ENCODE data around the gene GPC6. TPM values are rescaled to one million over a fixed set of nuclear protein-coding genes. Genes with fewer than 3 reads are reported as not detected.

GPC6 gene
- total RNA-seq, 1 donor from 2014 or later, result 63.0 TPM

DNA sequence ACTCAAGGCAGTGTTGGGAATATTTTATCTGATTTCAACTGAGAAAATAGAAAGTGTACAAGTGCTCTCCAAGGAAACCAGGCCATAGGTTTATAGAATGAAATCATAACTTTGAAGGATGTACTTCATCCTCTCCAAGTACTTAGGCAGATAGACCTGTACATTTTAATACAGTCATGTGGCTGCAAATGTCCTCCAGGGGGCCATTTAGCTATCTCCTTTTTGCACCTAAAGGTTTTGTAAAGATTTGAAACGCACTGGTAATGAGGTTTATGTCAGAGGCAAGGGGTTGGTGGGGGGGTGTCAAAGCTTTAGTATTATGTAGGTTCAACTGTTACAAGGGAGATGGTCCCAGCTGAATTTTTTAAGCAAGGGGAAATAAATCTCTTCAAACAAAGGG is 888.4 kb downstream of the GPC6 start:
- H3K4me3 ChIP-seq (ENCODE audit: insufficient read depth, low read depth, low read length), result no peak overlapping the region

GRCh38 chr13:94119360-94119936 is 892.8 kb downstream of the GPC6 start:
- TF ChIP-seq, protein P1, sequence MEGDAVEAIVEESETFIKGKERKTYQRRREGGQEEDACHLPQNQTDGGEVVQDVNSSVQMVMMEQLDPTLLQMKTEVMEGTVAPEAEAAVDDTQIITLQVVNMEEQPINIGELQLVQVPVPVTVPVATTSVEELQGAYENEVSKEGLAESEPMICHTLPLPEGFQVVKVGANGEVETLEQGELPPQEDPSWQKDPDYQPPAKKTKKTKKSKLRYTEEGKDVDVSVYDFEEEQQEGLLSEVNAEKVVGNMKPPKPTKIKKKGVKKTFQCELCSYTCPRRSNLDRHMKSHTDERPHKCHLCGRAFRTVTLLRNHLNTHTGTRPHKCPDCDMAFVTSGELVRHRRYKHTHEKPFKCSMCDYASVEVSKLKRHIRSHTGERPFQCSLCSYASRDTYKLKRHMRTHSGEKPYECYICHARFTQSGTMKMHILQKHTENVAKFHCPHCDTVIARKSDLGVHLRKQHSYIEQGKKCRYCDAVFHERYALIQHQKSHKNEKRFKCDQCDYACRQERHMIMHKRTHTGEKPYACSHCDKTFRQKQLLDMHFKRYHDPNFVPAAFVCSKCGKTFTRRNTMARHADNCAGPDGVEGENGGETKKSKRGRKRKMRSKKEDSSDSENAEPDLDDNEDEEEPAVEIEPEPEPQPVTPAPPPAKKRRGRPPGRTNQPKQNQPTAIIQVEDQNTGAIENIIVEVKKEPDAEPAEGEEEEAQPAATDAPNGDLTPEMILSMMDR (IDR thresholded peaks at IDR 0.05; ENCODE audit: insufficient read depth, low read depth, low read length), result no peak
- no peak for TF ChIP-seq EZH2 (IDR thresholded peaks at IDR 0.05; ENCODE audit: insufficient read depth, low read length)
- Histone ChIP-seq H4K20me1 (ENCODE audit: insufficient read depth, low read length) (no peaks in the 10 kb centered on the region), H3K4me1 (ENCODE audit: insufficient read depth, low read length) (no peaks in the 10 kb centered on the region), H3K9me3 (ENCODE audit: insufficient read depth, low read depth, low read length) (no peaks in the 10 kb centered on the region), H3K4me2 (ENCODE audit: low read length) (no peak overlapping the region), H3K4me3 (ENCODE audit: insufficient read depth, low read depth, low read length) (no peak overlapping the region), H2AFZ (ENCODE audit: low read depth, low read length) (no peak overlapping the region), H3K27me3 (ENCODE audit: insufficient read depth, low read length) (no peaks in the 10 kb centered on the region), H3K9ac (ENCODE audit: low read length) (no peak overlapping the region), H3K79me2 (ENCODE audit: insufficient read depth, low read length) (no peaks in the 10 kb centered on the region), H3K27ac (ENCODE audit: low read depth, low read length) (no peak overlapping the region), H3K36me3 (ENCODE audit: insufficient read depth, low read length) (no peaks in the 10 kb centered on the region)
- H3K36me3 Mint-ChIP-seq (ENCODE audit: low read depth, unreplicated experiment), result no peaks in the 10 kb centered on the region
- H3K27me3 Mint-ChIP-seq (ENCODE audit: low read depth, unreplicated experiment), result no peaks in the 10 kb centered on the region
- no peak for DNase-seq (ENCODE audit: low read depth)
- H3K27ac Mint-ChIP-seq (ENCODE audit: unreplicated experiment), result no peak overlapping the region
- H3K4me3 Mint-ChIP-seq (ENCODE audit: unreplicated experiment), result no peak overlapping the region
- no peaks in the 10 kb centered on the region for H3K9me3 Mint-ChIP-seq (ENCODE audit: unreplicated experiment)
- FAIRE-seq, result no peak
- peaks cover 7% of the 10 kb centered on the region for H3K4me1 Mint-ChIP-seq (ENCODE audit: low read depth, unreplicated experiment)

More for the DNA sequence above, 888.4 kb downstream of the GPC6 start:
- H3K27me3 ChIP-seq (ENCODE audit: insufficient read depth, low read length), result no peaks in the 10 kb centered on the region
- FAIRE-seq (no peak), DNase-seq (ENCODE audit: low read depth) (no peak)
- H3K9ac ChIP-seq (ENCODE audit: low read length), result no peak overlapping the region
- no peak overlapping the region for H2AFZ ChIP-seq (ENCODE audit: low read depth, low read length)
- no peaks in the 10 kb centered on the region for H3K9me3 Mint-ChIP-seq (ENCODE audit: unreplicated experiment)
- H3K27me3 Mint-ChIP-seq (ENCODE audit: low read depth, unreplicated experiment), result no peaks in the 10 kb centered on the region
- H3K4me3 Mint-ChIP-seq (ENCODE audit: unreplicated experiment), result no peak overlapping the region
- H3K36me3 ChIP-seq (ENCODE audit: insufficient read depth, low read length), result no peaks in the 10 kb centered on the region
- H3K36me3 Mint-ChIP-seq (ENCODE audit: low read depth, unreplicated experiment), result no peaks in the 10 kb centered on the region
- H3K27ac ChIP-seq (ENCODE audit: low read depth, low read length), result no peak overlapping the region
- no peaks in the 10 kb centered on the region for H3K9me3 ChIP-seq (ENCODE audit: insufficient read depth, low read depth, low read length)
- no peaks in the 10 kb centered on the region for H3K79me2 ChIP-seq (ENCODE audit: insufficient read depth, low read length)
- H3K4me1 ChIP-seq (ENCODE audit: insufficient read depth, low read length), result peaks cover 15% of the 10 kb centered on the region
- H3K4me2 ChIP-seq (ENCODE audit: low read length), result no peak overlapping the region
- no peak for TF ChIP-seq EZH2 (IDR thresholded peaks at IDR 0.05; ENCODE audit: insufficient read depth, low read length)
- TF ChIP-seq, protein P1 (IDR thresholded peaks at IDR 0.05; ENCODE audit: insufficient read depth, low read depth, low read length), result no peak
- no peaks in the 10 kb centered on the region for H4K20me1 ChIP-seq (ENCODE audit: insufficient read depth, low read length)
- peaks cover 18% of the 10 kb centered on the region for H3K4me1 Mint-ChIP-seq (ENCODE audit: low read depth, unreplicated experiment)
- no peak overlapping the region for H3K27ac Mint-ChIP-seq (ENCODE audit: unreplicated experiment)

- H3K4me1 Mint-ChIP-seq (ENCODE audit: low read depth, unreplicated experiment), result peaks cover 7% of the 10 kb centered on the region
- DNase-seq (ENCODE audit: low read depth), result no peak
Measured at GRCh38 chr13:94120878-94121277, 894.3 kb downstream of the GPC6 start.

More at GRCh38 chr13:94120878-94121277, 894.3 kb downstream of the GPC6 start:
- Histone ChIP-seq H3K36me3 (ENCODE audit: insufficient read depth, low read length) (no peaks in the 10 kb centered on the region), H3K27ac (ENCODE audit: low read depth, low read length) (no peak overlapping the region), H4K20me1 (ENCODE audit: insufficient read depth, low read length) (no peaks in the 10 kb centered on the region), H3K4me2 (ENCODE audit: low read length) (no peak overlapping the region), H3K9me3 (ENCODE audit: insufficient read depth, low read depth, low read length) (no peaks in the 10 kb centered on the region), H3K27me3 (ENCODE audit: insufficient read depth, low read length) (no peaks in the 10 kb centered on the region), H3K4me1 (ENCODE audit: insufficient read depth, low read length) (no peaks in the 10 kb centered on the region), H2AFZ (ENCODE audit: low read depth, low read length) (no peak overlapping the region), H3K79me2 (ENCODE audit: insufficient read depth, low read length) (no peaks in the 10 kb centered on the region), H3K9ac (ENCODE audit: low read length) (no peak overlapping the region), H3K4me3 (ENCODE audit: insufficient read depth, low read depth, low read length) (no peak overlapping the region)
- TF ChIP-seq, protein P1 (IDR thresholded peaks at IDR 0.05; ENCODE audit: insufficient read depth, low read depth, low read length), result no peak
- no peak for TF ChIP-seq EZH2 (IDR thresholded peaks at IDR 0.05; ENCODE audit: insufficient read depth, low read length)
- Mint-ChIP-seq H3K9me3 (ENCODE audit: unreplicated experiment) (no peaks in the 10 kb centered on the region), H3K36me3 (ENCODE audit: low read depth, unreplicated experiment) (no peaks in the 10 kb centered on the region), H3K4me3 (ENCODE audit: unreplicated experiment) (no peak overlapping the region), H3K27ac (ENCODE audit: unreplicated experiment) (no peak overlapping the region), H3K27me3 (ENCODE audit: low read depth, unreplicated experiment) (no peaks in the 10 kb centered on the region)
- FAIRE-seq, result no peak

Measured in astrocyte (in vitro differentiated cells and primary cell).